Stimulated activated CD4-positive, alpha-beta T cell treated with anti-CD3 and anti-CD28 coated beads, Interleukin-1b, Interleukin-23, amount 100 ng/mL, for 24 hours (primary cell): ENCODE data around the gene PHKB.

ENCODE experiments used
- DNase-seq, 4 experiments: peaks; one replicate each; pipeline ENCODE4 v3.0.0-alpha.2; 2020; ENCODE audit warnings: low read depth in 4 of 4, low spot score in 1 of 4

PHKB gene

GRCh38 chr16:47721006-47721637, 260.0 kb downstream of the PHKB start:
- DNase-seq: no peak

- DNase-seq: no peak
Measured at GRCh38 chr16:47722046-47722445, 260.9 kb downstream of the PHKB start.

GRCh38 chr16:47724115-47724785, 263.1 kb downstream of the PHKB start:
- no peak for DNase-seq

GRCh38 chr16:47725188-47725695, 264.1 kb downstream of the PHKB start:
- DNase-seq: no peak

DNA sequence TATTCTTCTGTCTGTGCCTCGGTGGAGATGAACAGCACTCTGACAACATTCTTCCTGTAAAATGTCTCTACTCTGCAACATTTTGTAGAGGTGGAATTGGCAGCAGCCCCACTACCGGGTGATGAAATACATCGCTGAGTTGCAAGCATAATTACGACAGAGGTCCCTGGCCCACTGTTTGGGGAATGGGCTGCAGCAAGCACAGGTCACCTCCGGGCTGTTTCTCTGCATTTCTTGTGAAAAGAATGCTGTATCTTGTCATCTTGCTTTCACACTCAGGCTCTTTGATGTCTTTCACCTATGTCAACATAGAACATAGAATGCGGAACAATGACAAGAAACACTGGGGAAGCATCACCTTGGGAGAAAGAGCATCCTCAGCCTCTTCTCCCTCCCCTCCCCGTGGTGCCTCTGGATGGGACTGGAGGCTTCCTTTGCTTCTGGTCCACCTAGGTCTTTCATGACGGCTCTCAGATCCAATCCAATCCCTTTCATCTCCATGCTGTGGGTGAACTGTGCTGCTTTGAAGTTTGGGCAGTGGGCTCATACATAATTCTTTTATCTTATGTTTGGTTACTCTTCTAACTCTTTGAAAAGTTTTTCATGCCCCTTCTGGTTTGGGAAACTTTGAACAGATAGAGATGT, 265.0 kb downstream of the PHKB start:
- DNase-seq: no peak

DNA sequence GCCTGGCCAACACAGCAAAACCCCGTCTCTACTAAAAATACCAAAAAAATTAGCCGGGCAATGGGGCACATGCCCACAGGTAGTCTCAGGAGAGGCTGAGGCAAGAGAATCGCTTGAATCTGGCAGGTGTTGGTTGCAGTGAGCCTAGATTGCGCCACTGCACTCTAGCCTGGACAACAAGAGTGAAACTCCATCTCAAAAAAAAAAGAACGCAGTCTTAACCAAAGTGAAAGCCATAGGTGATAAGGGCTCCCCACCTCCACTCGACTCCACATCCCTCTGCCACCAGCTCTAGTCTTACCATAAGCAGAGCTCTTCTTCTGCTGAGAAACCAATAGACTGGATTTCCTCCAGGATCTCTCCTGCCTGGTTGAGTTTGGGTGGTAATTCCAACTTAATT, 266.0 kb downstream of the PHKB start:
- no peak for DNase-seq

DNA sequence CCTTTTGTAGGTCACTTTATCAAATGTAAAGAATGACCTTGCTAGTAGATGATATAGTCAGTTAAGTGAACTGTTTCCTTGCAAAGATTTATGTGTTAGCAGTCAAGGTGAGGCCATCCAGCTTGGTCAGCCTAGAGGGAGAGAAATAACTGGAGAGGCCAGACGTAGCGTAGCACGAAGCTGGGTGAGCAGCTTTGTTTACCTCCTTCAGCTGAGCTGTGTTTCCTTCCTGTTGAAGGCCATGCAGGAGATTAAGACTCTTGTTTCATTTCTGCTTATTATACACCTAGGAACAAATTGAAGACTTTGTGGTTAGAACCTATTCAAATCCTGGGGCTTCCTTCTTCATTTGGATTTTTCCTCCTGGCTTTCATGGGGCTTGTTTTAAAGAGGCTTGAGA, 267.1 kb downstream of the PHKB start:
- no peak for DNase-seq

DNA sequence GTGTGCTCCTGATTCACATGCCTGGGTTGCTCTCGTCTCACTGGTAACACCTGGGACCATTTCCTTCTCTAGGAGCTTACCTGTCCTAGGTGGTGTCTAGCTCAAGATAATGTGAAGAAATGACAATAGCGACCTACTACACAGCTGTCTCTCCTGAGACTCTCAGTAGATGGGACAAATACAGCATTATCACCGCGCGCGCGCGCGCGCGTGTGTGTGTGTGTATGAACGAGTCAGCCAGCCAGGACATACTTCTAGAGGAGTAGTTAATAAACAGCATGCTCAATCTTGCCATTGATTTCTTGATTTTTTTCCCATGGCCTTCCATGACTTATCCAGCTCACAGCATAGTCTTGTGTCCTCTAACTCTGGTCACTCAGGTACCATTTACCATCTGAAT, 268.6 kb downstream of the PHKB start:
- no peak for DNase-seq

DNA sequence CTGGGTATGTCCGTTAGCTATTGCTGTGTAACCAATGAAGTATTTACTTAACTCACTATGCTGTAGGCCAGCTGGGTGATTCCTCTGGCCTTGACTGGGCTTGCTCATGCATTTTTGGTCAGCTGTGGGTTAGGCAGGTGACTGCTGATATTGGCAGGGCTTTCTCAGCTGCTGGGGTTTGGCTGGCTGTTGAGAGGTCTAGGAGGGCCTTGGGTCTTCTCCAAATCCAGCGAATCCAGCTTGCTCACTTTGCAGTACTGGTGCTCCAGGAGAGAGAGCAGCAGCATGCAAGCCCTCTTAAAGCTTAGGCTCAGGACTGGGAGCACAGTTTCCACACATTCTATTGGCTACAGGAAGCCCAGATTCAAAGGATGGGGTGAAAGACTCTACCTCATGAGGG, 270.1 kb downstream of the PHKB start:
- DNase-seq: no peak

GRCh38 chr16:47732122-47732521, 271.0 kb downstream of the PHKB start:
- no peak for DNase-seq

DNA sequence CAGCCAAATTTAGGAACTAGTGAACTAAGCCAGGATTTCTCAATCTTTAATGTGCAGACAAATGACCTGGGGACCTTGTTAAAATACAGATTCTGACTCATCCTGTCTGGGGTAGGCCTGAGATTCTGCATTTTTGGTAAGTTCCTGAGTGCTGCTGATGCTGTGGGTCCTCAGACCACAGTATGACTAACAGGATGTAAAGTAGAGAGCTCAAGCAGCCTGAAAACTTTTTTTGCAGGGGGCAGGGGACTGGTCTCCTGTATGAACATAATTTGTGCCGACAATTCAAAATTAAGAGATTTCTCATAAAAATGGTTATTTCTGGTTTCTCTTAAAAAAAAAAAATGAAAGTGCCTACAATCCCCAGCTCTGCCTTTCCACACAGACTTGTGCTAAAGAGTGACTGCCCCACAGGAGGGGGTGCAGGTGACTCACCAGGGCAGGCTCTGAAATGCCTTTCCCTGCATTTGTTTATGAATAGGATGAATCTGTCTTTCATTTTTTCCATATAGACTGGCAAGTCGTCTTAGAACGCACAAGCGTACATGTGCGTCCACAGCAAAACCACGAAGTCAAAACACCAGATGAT, 271.5 kb downstream of the PHKB start:
- DNase-seq: no peak

- no peak for DNase-seq
Measured at GRCh38 chr16:47734081-47734857, 273.1 kb downstream of the PHKB start.

- DNase-seq: no peak
Measured at GRCh38 chr16:47734987-47735594, 274.0 kb downstream of the PHKB start.

GRCh38 chr16:47750371-47750770, 289.2 kb downstream of the PHKB start:
- DNase-seq: no peak
